Adrenal gland (tissue), 5 donors: ENCODE results near the gene WDR62.

Experiments used
- POLR2A ChIP-seq, 2 donors: fragments of 450-650 bp; IDR thresholded peaks; one replicate each; pipeline ENCODE4 v1.6.1; 2017; ENCODE audit warnings: antibody characterized with exemption in 2 of 2, mild to moderate bottlenecking in 2 of 2, moderate library complexity in 1 of 2
- TF ChIP-seq, protein P1 (sequence below), 6 experiments: fragments of 450-650 bp in 4 of 6; fragments of 200-600 bp in 2 of 6; sonication (generic) in 1 of 6; IDR thresholded peaks; 1 replicate in 5 of 6; 2 replicates in 1 of 6; pipeline versions ENCODE4 v1.5.1 to v1.8.0; 2016 to 2021; ENCODE audit warnings: antibody characterized with exemption in 6 of 6, mild to moderate bottlenecking in 2 of 6, moderate library complexity in 1 of 6
- donor health status: DM: no; HTN: no; CAD: no.

DNA sequence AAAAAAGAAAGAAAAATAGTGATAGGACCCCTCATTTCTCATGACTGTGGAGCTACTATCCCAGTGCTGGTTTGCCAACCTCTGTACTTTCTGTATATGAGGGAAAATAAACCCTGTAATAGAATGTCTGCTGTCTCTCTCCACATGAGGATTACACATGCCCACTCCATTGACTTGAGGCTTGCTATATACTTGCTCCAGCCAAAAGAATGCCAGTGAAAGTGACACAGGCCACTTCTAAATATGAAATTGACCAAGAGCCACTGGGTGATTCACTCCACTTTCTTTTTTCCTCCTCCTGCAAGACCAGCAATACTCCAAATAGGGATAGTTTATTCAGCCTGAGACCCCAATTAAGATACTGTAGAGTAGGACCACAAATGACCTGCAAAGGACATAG, 6.9 kb upstream of the WDR62 start:
- TF ChIP-seq, protein P1, sequence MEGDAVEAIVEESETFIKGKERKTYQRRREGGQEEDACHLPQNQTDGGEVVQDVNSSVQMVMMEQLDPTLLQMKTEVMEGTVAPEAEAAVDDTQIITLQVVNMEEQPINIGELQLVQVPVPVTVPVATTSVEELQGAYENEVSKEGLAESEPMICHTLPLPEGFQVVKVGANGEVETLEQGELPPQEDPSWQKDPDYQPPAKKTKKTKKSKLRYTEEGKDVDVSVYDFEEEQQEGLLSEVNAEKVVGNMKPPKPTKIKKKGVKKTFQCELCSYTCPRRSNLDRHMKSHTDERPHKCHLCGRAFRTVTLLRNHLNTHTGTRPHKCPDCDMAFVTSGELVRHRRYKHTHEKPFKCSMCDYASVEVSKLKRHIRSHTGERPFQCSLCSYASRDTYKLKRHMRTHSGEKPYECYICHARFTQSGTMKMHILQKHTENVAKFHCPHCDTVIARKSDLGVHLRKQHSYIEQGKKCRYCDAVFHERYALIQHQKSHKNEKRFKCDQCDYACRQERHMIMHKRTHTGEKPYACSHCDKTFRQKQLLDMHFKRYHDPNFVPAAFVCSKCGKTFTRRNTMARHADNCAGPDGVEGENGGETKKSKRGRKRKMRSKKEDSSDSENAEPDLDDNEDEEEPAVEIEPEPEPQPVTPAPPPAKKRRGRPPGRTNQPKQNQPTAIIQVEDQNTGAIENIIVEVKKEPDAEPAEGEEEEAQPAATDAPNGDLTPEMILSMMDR (IDR thresholded peaks at IDR 0.05) = no peak
- no peak for TF ChIP-seq POLR2A (IDR thresholded peaks at IDR 0.05)
